Suprapubic skin (tissue), 4 donors: ENCODE data around the gene SLC35G3. TPM values are rescaled to one million over a fixed set of nuclear protein-coding genes. Genes with fewer than 3 reads are reported as not detected.

Source experiments
- DNase-seq, 2 donors: peaks; one replicate each; pipeline ENCODE4 v3.0.0-alpha.2; 2019; ENCODE audit warnings: low spot score in 2 of 2
- H3K27ac ChIP-seq: fragments of 200-600 bp; sonication (generic); one replicate; pipeline ENCODE4 v1.5.1; 2019
- H3K27me3 ChIP-seq: fragments of 200-600 bp; sonication (generic); one replicate; pipeline ENCODE4 v1.5.1; 2019
- H3K36me3 ChIP-seq: fragments of 200-600 bp; sonication (generic); one replicate; pipeline ENCODE4 v1.5.1; 2019
- H3K4me1 ChIP-seq: fragments of 200-600 bp; sonication (generic); one replicate; pipeline ENCODE4 v1.5.1; 2019
- H3K4me3 ChIP-seq: fragments of 200-600 bp; sonication (generic); one replicate; pipeline ENCODE4 v1.5.1; 2019; ENCODE audit warnings: mild to moderate bottlenecking
- H3K9me3 ChIP-seq: fragments of 200-600 bp; sonication (generic); one replicate; pipeline ENCODE4 v1.5.1; 2019
- CTCF ChIP-seq, 2 donors: fragments of 200-600 bp in 1 of 2; fragments of 450-650 bp in 1 of 2; sonication (generic) in 1 of 2; IDR thresholded peaks; one replicate each; pipeline ENCODE4 v1.5.1; 2016 to 2019; ENCODE audit warnings: antibody characterized with exemption in 2 of 2, mild to moderate bottlenecking in 1 of 2, moderate library complexity in 1 of 2
- EP300 ChIP-seq: sonication (generic); formaldehyde crosslinking; IDR thresholded peaks from one replicate; pipeline ENCODE4 v1.6.1; 2017; ENCODE audit warnings: antibody characterized with exemption
- POLR2A ChIP-seq, 2 donors: fragments of 450-650 bp; IDR thresholded peaks; one replicate each; pipeline ENCODE4 v1.6.1; 2017; ENCODE audit warnings: antibody characterized with exemption in 2 of 2, mild to moderate bottlenecking in 2 of 2, moderate library complexity in 2 of 2
- POLR2AphosphoS5 ChIP-seq, 3 donors: sonication (generic); formaldehyde crosslinking; IDR thresholded peaks; one replicate each; pipeline ENCODE4 v1.6.1; 2017; ENCODE audit warnings: antibody characterized with exemption in 3 of 3
- whole genome bisulfite sequencing: methylation state at CpG from one replicate; pipeline ENCODE4 v1.1.5; 2018; 5-methylcytosine and 5-hydroxymethylcytosine counted together
- total RNA-seq, 4 donors: library from RNA; depleted of rRNA; stranded (reverse); fragments of >200 nt; gene quantifications; one replicate each; pipeline ENCODE4 v1.1.0, GENCODE V29; 2016

SLC35G3 gene
- total RNA-seq, 4 donors from 2014 or later, result not detected

DNA sequence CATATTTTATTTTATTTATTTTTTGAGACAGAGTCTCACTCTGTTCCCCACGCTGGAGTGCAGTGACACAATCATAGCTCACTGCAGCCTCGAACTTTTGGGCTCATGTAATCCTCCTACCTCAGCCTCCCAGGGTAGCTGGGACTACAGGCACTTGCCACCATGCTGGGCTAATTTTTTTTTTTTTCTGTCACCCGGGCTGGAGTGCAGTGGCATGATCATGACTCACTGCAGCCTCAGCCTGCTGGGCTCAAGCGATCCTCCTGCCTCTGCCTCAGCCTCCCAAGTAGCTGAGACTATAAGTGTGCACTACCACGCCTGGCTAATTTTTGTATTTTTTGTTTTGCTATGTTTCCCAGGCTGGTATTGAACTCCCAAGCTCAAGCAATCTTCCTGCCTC is 29.5 kb downstream of the SLC35G3 start:
- no peak for DNase-seq
- Histone ChIP-seq H3K9me3 (no peaks in the 10 kb centered on the region), H3K27me3 (peaks cover 10% of the 10 kb centered on the region), H3K4me3 (no peak overlapping the region), H3K36me3 (no peaks in the 10 kb centered on the region), H3K4me1 (no peaks in the 10 kb centered on the region), H3K27ac (no peak overlapping the region)
- 70% methylated on average over 5 of the region's 5 CpGs for WGBS
- TF ChIP-seq POLR2A (IDR thresholded peaks at IDR 0.05) (no peak), CTCF (IDR thresholded peaks at IDR 0.05) (no peak), EP300 (no peak), POLR2AphosphoS5 (IDR thresholded peaks at IDR 0.05) (no peak)

DNA sequence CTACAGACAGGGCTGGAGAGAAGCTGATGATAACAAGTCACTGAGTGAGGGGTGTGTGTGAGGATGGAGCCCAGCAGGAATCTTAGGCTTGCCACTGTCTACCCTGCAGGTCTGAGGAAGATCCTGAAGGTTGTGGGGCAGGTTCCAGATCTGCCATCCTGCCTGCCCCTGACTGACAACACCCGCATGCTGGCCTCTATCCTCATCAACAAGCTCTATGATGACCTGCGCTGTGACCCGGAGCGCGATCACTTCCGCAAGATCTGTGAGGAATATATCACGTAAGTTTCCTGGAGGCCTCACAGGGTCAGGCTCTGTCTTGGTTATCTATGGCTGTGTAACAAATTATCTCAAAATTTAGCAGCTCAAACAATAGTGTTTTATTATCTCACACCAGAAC is 30.3 kb downstream of the SLC35G3 start:
- Histone ChIP-seq H3K27ac (no peak overlapping the region), H3K4me3 (no peak overlapping the region), H3K27me3 (peaks cover 10% of the 10 kb centered on the region), H3K9me3 (no peaks in the 10 kb centered on the region), H3K4me1 (no peaks in the 10 kb centered on the region), H3K36me3 (no peaks in the 10 kb centered on the region)
- TF ChIP-seq CTCF (IDR thresholded peaks at IDR 0.05), result no peak
- no peak for TF ChIP-seq POLR2AphosphoS5 (IDR thresholded peaks at IDR 0.05)
- no peak for TF ChIP-seq POLR2A (IDR thresholded peaks at IDR 0.05)
- WGBS, result 94% methylated on average over 7 of the region's 7 CpGs
- no peak for DNase-seq

DNA sequence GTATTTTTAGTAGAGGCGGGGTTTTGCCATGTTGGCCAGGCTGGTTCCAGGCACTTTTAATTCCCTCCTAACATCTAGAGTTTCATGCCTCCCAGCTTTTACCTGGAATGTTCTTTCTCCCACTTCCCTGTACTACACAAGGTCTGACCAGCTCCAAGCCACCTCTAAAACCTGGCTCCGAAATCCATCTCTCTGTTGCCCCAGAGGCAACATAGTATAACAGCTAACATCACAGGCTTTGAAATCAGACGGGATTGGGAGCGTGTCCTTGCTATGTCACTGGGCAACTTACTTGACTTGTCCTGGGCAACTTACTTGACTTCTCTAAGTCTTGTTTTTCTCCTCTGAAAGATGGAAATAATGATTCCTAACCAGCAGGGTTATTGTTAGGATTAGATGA is 31.4 kb downstream of the SLC35G3 start:
- WGBS, result 83% methylated on average over 4 of the region's 4 CpGs
- no peak overlapping the region for H3K4me3 ChIP-seq
- H3K36me3 ChIP-seq, result no peaks in the 10 kb centered on the region
- no peaks in the 10 kb centered on the region for H3K9me3 ChIP-seq
- no peak for TF ChIP-seq CTCF (IDR thresholded peaks at IDR 0.05)
- TF ChIP-seq EP300, result no peak
- TF ChIP-seq POLR2A (IDR thresholded peaks at IDR 0.05), result no peak
- no peak for TF ChIP-seq POLR2AphosphoS5 (IDR thresholded peaks at IDR 0.05)
- DNase-seq, result no peak
- peaks cover 10% of the 10 kb centered on the region for H3K27me3 ChIP-seq
- no peaks in the 10 kb centered on the region for H3K4me1 ChIP-seq
- H3K27ac ChIP-seq, result no peak overlapping the region

DNA sequence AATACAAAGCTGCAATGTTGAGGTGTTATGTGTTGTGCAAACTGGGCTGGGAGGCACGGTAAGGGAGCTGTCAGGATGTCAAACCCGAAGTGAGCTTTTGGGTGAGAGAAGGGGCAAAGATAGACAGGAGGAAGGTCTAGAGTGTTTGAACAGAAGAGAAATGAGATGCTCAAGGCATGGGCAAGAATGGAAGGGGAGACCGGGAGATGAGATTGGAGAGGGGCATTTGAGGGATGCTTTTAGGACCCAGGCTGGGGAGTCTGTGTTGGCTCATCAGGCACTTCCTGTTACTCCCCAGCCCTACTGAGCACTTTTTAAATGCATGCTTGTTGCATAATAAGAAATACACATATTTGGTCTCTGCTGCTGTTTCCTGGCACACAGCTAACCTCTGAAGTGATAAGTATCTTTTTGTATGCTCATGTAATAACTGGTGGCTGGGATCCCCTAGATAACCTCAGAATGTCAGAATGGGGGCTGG is 32.9 kb downstream of the SLC35G3 start:
- H3K4me3 ChIP-seq, result no peak overlapping the region
- 70% methylated on average over 3 of the region's 3 CpGs for WGBS
- H3K27me3 ChIP-seq, result peaks cover 10% of the 10 kb centered on the region
- no peaks in the 10 kb centered on the region for H3K9me3 ChIP-seq
- TF ChIP-seq POLR2AphosphoS5 (IDR thresholded peaks at IDR 0.05) (no peak), EP300 (no peak), CTCF (IDR thresholded peaks at IDR 0.05) (no peak), POLR2A (IDR thresholded peaks at IDR 0.05) (no peak)
- no peak for DNase-seq
- H3K27ac ChIP-seq, result no peak overlapping the region
- no peaks in the 10 kb centered on the region for H3K36me3 ChIP-seq
- H3K4me1 ChIP-seq, result no peaks in the 10 kb centered on the region

DNA sequence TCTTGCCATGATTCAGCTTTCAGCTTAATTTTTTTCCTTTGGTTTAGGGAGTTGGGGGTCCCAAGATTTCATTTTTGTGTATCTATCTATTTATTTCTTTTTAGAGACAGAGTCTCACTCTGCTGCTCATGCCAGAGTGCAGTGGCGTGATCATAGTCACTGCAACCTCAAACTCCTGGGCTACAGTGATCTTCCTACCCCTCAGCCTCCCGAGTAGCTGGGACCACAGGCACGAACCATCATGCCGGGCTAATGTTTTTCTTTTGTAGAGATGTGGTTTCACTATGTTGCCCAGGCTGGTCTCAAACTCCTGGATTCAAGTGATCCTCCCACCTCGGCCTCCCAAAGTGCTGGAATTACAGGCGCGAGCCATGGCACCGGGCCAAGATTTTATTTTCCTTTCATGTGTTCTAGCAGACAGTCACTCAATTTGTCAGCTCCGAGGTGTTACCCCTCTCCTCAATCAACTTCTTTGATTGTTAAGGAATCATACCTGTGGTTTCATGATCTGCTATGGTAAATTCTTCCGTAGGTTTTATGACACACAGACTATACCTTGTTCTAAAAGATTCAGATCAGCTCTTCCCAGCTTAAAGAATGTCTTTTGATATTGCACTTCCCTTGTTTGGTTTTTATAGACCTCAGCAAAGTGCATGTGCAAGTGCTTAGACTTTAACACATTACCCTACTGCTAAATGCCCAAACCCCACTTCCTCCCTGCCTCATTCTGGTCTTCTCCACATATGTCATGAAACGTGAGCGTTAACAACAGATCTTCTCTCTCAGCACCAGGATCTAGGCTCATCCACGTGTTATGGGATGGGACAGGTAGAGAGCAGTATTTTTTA is 33.6 kb downstream of the SLC35G3 start:
- no peaks in the 10 kb centered on the region for H3K9me3 ChIP-seq
- H3K27ac ChIP-seq, result no peak overlapping the region
- DNase-seq, result no peak
- no peak for TF ChIP-seq POLR2A (IDR thresholded peaks at IDR 0.05)
- no peak for TF ChIP-seq EP300
- no peak for TF ChIP-seq CTCF (IDR thresholded peaks at IDR 0.05)
- TF ChIP-seq POLR2AphosphoS5 (IDR thresholded peaks at IDR 0.05), result no peak
- H3K27me3 ChIP-seq, result peaks cover 10% of the 10 kb centered on the region
- H3K36me3 ChIP-seq, result no peaks in the 10 kb centered on the region
- WGBS, result 68% methylated on average over 13 of the region's 13 CpGs
- H3K4me3 ChIP-seq, result no peak overlapping the region
- H3K4me1 ChIP-seq, result no peaks in the 10 kb centered on the region
